HepG2 (cell line): Measurements from ENCODE around the gene ADAM15. TPM values are rescaled to one million over a fixed set of nuclear protein-coding genes. Genes with fewer than 3 reads are reported as not detected.
A peak's percentile ranks its signal among the peaks of the same experiment; 100 is the strongest.

ENCODE experiments used
- ARID4A ChIP-seq: sonication (generic); formaldehyde crosslinking; IDR thresholded peaks from 2 replicates; pipeline ENCODE4 v1.5.0; 2020; ENCODE audit warnings: mild to moderate bottlenecking, missing genetic modification reagents, borderline replicate concordance
- CERS6 ChIP-seq: sonication (generic); formaldehyde crosslinking; IDR thresholded peaks from 2 replicates; pipeline ENCODE4 v1.5.0; 2020; ENCODE audit warnings: missing genetic modification reagents
- ELF3 ChIP-seq: IDR thresholded peaks from 2 replicates; pipeline ENCODE4 v1.6.1; 2016; ENCODE audit warnings: missing genetic modification reagents, missing compliant biosample characterization
- FLYWCH1 ChIP-seq: sonication (generic); formaldehyde crosslinking; IDR thresholded peaks from 2 replicates; pipeline ENCODE4 v1.8.1; 2023; ENCODE audit warnings: mild to moderate bottlenecking, missing genetic modification reagents
- HDAC2 ChIP-seq: sonication (generic); formaldehyde crosslinking; IDR thresholded peaks from 2 replicates; pipeline ENCODE4 v1.4.0; 2020; ENCODE audit warnings: missing genetic modification reagents
- HHEX ChIP-seq: IDR thresholded peaks from 2 replicates; pipeline ENCODE4 v1.6.1; 2016; ENCODE audit warnings: control low read depth
- HNF1B ChIP-seq: sonication (generic); formaldehyde crosslinking; IDR thresholded peaks from 2 replicates; pipeline ENCODE4 v1.5.1; 2020; ENCODE audit warnings: mild to moderate bottlenecking, moderate library complexity, missing genetic modification reagents
- JDP2 ChIP-seq: sonication (generic); formaldehyde crosslinking; IDR thresholded peaks from 2 replicates; pipeline ENCODE4 v1.8.1; 2022; ENCODE audit warnings: missing genetic modification reagents, borderline replicate concordance
- KDM5A ChIP-seq: fragments of 200-600 bp; sonication (generic); IDR thresholded peaks from 2 replicates; pipeline ENCODE4 v1.7.0; 2018; ENCODE audit warnings: antibody characterized with exemption, mild to moderate bottlenecking, low read length, borderline replicate concordance
- NFATC3 ChIP-seq: sonication (generic); formaldehyde crosslinking; IDR thresholded peaks from 2 replicates; pipeline ENCODE4 v1.5.1; 2020; ENCODE audit warnings: mild to moderate bottlenecking, missing genetic modification reagents
- NR2F6 ChIP-seq, 2 experiments: IDR thresholded peaks; 2 replicates each; pipeline ENCODE4 v1.6.1; 2016; ENCODE audit warnings: antibody characterized with exemption in 1 of 2, mild to moderate bottlenecking in 1 of 2
- PHF20 ChIP-seq: sonication (generic); formaldehyde crosslinking; IDR thresholded peaks from 2 replicates; pipeline ENCODE4 v1.5.0; 2020; ENCODE audit warnings: mild to moderate bottlenecking, missing genetic modification reagents
- PHF8 ChIP-seq: sonication (generic); formaldehyde crosslinking; IDR thresholded peaks from 2 replicates; pipeline ENCODE4 v1.5.0; 2020; ENCODE audit warnings: missing genetic modification reagents
- POGZ ChIP-seq: sonication (generic); formaldehyde crosslinking; IDR thresholded peaks from 2 replicates; pipeline ENCODE4 v1.4.0; 2020; ENCODE audit warnings: mild to moderate bottlenecking, missing genetic modification reagents
- RAD21 ChIP-seq: fragments of 450-650 bp; formaldehyde crosslinking; IDR thresholded peaks from 2 replicates; pipeline ENCODE4 v1.5.0; 2020; ENCODE audit warnings: mild to moderate bottlenecking
- SAP130 ChIP-seq: IDR thresholded peaks from 2 replicates; pipeline ENCODE4 v1.6.1; 2016; ENCODE audit warnings: low read depth
- SMAD9 ChIP-seq: sonication (generic); formaldehyde crosslinking; IDR thresholded peaks from 2 replicates; pipeline ENCODE4 v1.5.1; 2020; ENCODE audit warnings: mild to moderate bottlenecking, missing genetic modification reagents
- TBP ChIP-seq: sonication (generic); formaldehyde crosslinking; IDR thresholded peaks from 2 replicates; pipeline ENCODE4 v1.5.0; 2020; ENCODE audit warnings: missing genetic modification reagents
- TRIM24 ChIP-seq: sonication (generic); formaldehyde crosslinking; IDR thresholded peaks from 2 replicates; pipeline ENCODE4 v1.8.0; 2022; ENCODE audit warnings: mild to moderate bottlenecking, missing genetic modification reagents
- ZFY ChIP-seq: sonication (generic); formaldehyde crosslinking; IDR thresholded peaks from 2 replicates; pipeline ENCODE4 v1.4.0; 2020; ENCODE audit warnings: missing genetic modification reagents
- ZNF607 ChIP-seq: sonication (generic); formaldehyde crosslinking; IDR thresholded peaks from 2 replicates; pipeline ENCODE4 v1.5.1; 2020; ENCODE audit warnings: missing genetic modification reagents, mild to moderate bottlenecking, borderline replicate concordance
- ZNF749 ChIP-seq: sonication (generic); formaldehyde crosslinking; IDR thresholded peaks from 2 replicates; pipeline ENCODE4 v1.8.0; 2022; ENCODE audit warnings: mild to moderate bottlenecking, missing genetic modification reagents, moderate library complexity, borderline replicate concordance
- ZNF816 ChIP-seq: sonication (generic); formaldehyde crosslinking; IDR thresholded peaks from 2 replicates; pipeline ENCODE4 v1.8.0; 2022; ENCODE audit warnings: missing genetic modification reagents, mild to moderate bottlenecking, borderline replicate concordance
- polyA plus RNA-seq, 8 experiments: library from polyadenylated mRNA; depleted of rRNA in 3 of 8; stranded (reverse) in 7 of 8; unstranded in 1 of 8; fragments of >200 nt; fragmentation: Illumina TruSeq in 4 of 8; extraction: Trizol in 4 of 8; gene quantifications; 2 replicates each; pipeline versions ENCODE4 v1.2.1 to v1.2.3, GENCODE V29; 2011 to 2016; ENCODE audit warnings: low read depth in 4 of 8, missing spikeins in 1 of 8, mixed read lengths in 1 of 8; ENCODE audit not compliant: insufficient read depth in 1 of 8
- total RNA-seq, 5 experiments: library from RNA; depleted of rRNA; stranded (reverse); fragments of >200 nt; fragmentation: Illumina TruSeq; extraction: Trizol; gene quantifications; 2 replicates each; pipeline ENCODE4 v1.2.3, GENCODE V29; 2016; ENCODE audit warnings: low read depth in 1 of 5
- TF ChIP-seq, protein P1 (sequence below): sonication (generic); formaldehyde crosslinking; IDR thresholded peaks from 2 replicates; pipeline ENCODE4 v1.8.1; 2023; ENCODE audit warnings: mild to moderate bottlenecking, moderate library complexity, missing genetic modification reagents

The ADAM15 gene
- total and polyA plus RNA-seq, 2 of the 13 experiments (the other 11 are each of a cell fraction or from before 2014, with no cell fraction given) = 17.9 to 25.6 TPM

DNA sequence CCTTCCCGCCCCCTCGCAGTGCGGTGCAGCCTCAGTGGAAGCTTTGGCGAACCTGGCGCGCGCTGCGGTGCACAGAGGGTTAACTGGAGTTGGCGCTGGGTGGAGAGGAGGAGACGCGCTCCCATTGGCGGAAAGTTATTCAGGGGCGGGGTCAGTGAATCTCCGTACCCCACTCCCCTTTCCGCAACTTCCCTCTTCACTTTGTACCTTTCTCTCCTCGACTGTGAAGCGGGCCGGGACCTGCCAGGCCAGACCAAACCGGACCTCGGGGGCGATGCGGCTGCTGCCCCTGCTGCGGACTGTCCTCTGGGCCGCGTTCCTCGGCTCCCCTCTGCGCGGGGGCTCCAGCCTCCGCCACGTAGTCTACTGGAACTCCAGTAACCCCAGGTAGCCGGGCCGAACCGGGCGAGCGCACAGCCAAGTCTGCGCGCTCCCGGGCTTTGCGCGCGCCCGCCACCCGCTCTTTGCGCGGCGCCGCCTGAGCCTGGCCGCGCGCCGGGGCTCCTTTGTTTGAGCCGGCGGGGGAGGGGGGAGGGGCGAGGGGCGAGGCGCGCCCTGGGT, 12.5 kb downstream of the ADAM15 start, which contains the start of gene EFNA4 (continued):
- no peak for TF ChIP-seq CERS6 (CRISPR knock-in tag)
- TF ChIP-seq, protein P1, sequence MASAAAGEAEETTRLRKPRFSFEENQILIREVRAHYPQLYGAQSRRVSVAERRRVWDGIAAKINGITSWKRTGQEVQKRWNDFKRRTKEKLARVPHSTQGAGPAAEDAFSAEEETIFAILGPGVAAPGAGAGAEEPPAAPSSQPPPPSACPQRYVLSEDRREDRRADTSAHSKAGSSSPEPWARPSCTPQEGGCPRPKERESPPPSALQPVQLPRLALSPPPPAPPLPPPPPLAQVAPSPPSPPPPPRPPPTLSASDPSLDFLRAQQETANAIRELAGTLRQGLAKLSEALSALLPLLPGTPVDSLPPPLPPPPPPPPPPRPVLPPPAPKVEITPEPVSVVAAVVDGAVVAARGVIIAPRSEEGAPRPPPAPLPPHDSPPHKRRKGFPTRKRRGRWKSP (CRISPR knock-in tag) = peak; percentile 57; the same call in 1 of the 2 replicates
- TF ChIP-seq FLYWCH1 (CRISPR knock-in tag) = no peak
- no peak for TF ChIP-seq RAD21
- peak; percentile 88 for TF ChIP-seq PHF8 (CRISPR knock-in tag)
- 0 out of 2 replicates have a peak, but pooled peaks have one; percentile 19 for TF ChIP-seq POGZ
- peak; percentile 50; the same call in 1 of the 2 replicates for TF ChIP-seq HDAC2 (CRISPR knock-in tag)
- no peak for TF ChIP-seq SMAD9 (CRISPR knock-in tag)
- no peak for TF ChIP-seq TBP (CRISPR knock-in tag)
- TF ChIP-seq ZFY (CRISPR knock-in tag) = peak; percentile 74
- no peak for TF ChIP-seq HHEX
- peak; percentile 82 for TF ChIP-seq KDM5A
- 0 out of 2 replicates have a peak, but pooled peaks have one; percentile 13 for TF ChIP-seq ELF3 (CRISPR knock-in tag)
- peak; percentile 36; the same call in 1 of the 2 replicates for TF ChIP-seq PHF20 (CRISPR knock-in tag)
- peak; percentile 68; the same call in 1 of the 2 replicates for TF ChIP-seq ARID4A
- peak; percentile 64 for TF ChIP-seq SAP130 (CRISPR knock-in tag)
- no peak for TF ChIP-seq JDP2
- 0 out of 2 replicates have a peak, but pooled peaks have one; percentile 25 for TF ChIP-seq ZNF749 (CRISPR knock-in tag)
- no peak for TF ChIP-seq TRIM24
- no peak for TF ChIP-seq NR2F6 (IDR thresholded peaks at IDR 0.05)
- peak; percentile 9; the same call in 1 of the 2 replicates for TF ChIP-seq NR2F6 (CRISPR knock-in tag; IDR thresholded peaks at IDR 0.05)
- no peak for TF ChIP-seq ZNF816
- peak; percentile 77; the same call in 1 of the 2 replicates for TF ChIP-seq ZNF607
- no peak; the same call in 1 of the 2 replicates for TF ChIP-seq NFATC3 (CRISPR knock-in tag)
- 0 out of 2 replicates have a peak, but pooled peaks have one; percentile 21 for TF ChIP-seq HNF1B
